RWPE2 (cell line): ENCODE data around the gene PRDM16.

Experiments
- ATAC-seq: fragments of 200-7000 bp; cut with Tn5 transposase; 3 replicates; pipeline ENCODE4 v1.9.1; 2021; ENCODE audit warnings: low read depth
- DNase-seq: peaks from one replicate; pipeline ENCODE4 v3.0.0-alpha.2; 2020; ENCODE audit warnings: low spot score
- H3K27ac ChIP-seq: fragments of 450-650 bp; 2 replicates; pipeline ENCODE4 v1.5.1; 2017; ENCODE audit warnings: mild to moderate bottlenecking; ENCODE audit not compliant: poor library complexity, severe bottlenecking
- H3K27me3 ChIP-seq: fragments of 250-450 bp; sonication (Bioruptor Pico); 2 replicates; pipeline ENCODE4 v1.5.1; 2021; ENCODE audit warnings: mild to moderate bottlenecking, moderate library complexity; ENCODE audit not compliant: insufficient read depth, poor library complexity, severe bottlenecking
- H3K36me3 ChIP-seq: fragments of 250-450 bp; sonication (Bioruptor Pico); 2 replicates; pipeline ENCODE4 v1.5.1; 2020; ENCODE audit warnings: low read depth, mild to moderate bottlenecking, moderate library complexity
- H3K4me1 ChIP-seq: fragments of 250-450 bp; sonication (Bioruptor Pico); 2 replicates; pipeline ENCODE4 v1.5.1; 2021; ENCODE audit warnings: mild to moderate bottlenecking, moderate library complexity; ENCODE audit not compliant: insufficient read depth, poor library complexity, severe bottlenecking
- H3K4me3 ChIP-seq: fragments of 250-450 bp; sonication (Bioruptor Pico); 2 replicates; pipeline ENCODE4 v1.5.1; 2021; ENCODE audit warnings: mild to moderate bottlenecking, moderate library complexity; ENCODE audit not compliant: severe bottlenecking
- H3K9me3 ChIP-seq: fragments of 250-450 bp; sonication (Bioruptor Pico); 2 replicates; pipeline ENCODE4 v1.5.1; 2021; ENCODE audit warnings: mild to moderate bottlenecking, moderate library complexity; ENCODE audit not compliant: severe bottlenecking
- TF ChIP-seq, protein P1 (sequence below): fragments of 450-650 bp; IDR thresholded peaks from one replicate; pipeline ENCODE4 v1.5.1; 2017; ENCODE audit warnings: mild to moderate bottlenecking, moderate library complexity; ENCODE audit not compliant: poor library complexity, severe bottlenecking

Gene PRDM16

GRCh38 chr1:3064901-3065300 lies 4.1 kb upstream of the PRDM16 start:
- no peaks in the 10 kb centered on the region for H3K36me3 ChIP-seq
- no peaks in the 10 kb centered on the region for H3K9me3 ChIP-seq
- peaks cover 78% of the 10 kb centered on the region for H3K27me3 ChIP-seq
- ATAC-seq (no peak), DNase-seq (peak; percentile 19)
- no peak overlapping the region for H3K27ac ChIP-seq
- no peak overlapping the region for H3K4me3 ChIP-seq
- TF ChIP-seq, protein P1, sequence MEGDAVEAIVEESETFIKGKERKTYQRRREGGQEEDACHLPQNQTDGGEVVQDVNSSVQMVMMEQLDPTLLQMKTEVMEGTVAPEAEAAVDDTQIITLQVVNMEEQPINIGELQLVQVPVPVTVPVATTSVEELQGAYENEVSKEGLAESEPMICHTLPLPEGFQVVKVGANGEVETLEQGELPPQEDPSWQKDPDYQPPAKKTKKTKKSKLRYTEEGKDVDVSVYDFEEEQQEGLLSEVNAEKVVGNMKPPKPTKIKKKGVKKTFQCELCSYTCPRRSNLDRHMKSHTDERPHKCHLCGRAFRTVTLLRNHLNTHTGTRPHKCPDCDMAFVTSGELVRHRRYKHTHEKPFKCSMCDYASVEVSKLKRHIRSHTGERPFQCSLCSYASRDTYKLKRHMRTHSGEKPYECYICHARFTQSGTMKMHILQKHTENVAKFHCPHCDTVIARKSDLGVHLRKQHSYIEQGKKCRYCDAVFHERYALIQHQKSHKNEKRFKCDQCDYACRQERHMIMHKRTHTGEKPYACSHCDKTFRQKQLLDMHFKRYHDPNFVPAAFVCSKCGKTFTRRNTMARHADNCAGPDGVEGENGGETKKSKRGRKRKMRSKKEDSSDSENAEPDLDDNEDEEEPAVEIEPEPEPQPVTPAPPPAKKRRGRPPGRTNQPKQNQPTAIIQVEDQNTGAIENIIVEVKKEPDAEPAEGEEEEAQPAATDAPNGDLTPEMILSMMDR = no peak
- no peaks in the 10 kb centered on the region for H3K4me1 ChIP-seq

DNA sequence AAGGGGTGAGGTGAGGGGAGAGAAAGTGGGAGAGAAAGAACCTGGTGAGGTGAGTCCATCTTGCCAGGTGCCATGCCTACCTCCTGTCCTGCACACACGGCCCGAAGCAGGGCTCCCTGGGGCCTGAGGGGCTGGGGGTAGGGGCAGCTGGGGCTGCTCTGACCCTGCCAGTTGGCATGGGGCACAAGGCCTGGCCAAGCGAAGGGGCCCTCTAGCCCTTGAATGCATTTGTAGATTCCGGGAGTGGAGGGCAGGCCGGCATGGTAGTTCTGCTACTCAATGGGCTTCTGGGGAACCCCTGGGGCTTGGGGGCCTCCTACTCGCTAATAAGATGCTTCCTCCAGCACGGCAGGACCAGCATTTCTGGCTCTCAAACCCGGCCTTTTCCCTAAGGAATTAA lies 3.6 kb upstream of the PRDM16 start:
- no peak overlapping the region for H3K27ac ChIP-seq
- H3K4me3 ChIP-seq = no peak overlapping the region
- peaks cover 78% of the 10 kb centered on the region for H3K27me3 ChIP-seq
- H3K9me3 ChIP-seq = no peaks in the 10 kb centered on the region
- DNase-seq (peak; percentile 49), ATAC-seq (no peak)
- no peaks in the 10 kb centered on the region for H3K36me3 ChIP-seq
- TF ChIP-seq, protein P1 = no peak
- H3K4me1 ChIP-seq = no peaks in the 10 kb centered on the region

DNA sequence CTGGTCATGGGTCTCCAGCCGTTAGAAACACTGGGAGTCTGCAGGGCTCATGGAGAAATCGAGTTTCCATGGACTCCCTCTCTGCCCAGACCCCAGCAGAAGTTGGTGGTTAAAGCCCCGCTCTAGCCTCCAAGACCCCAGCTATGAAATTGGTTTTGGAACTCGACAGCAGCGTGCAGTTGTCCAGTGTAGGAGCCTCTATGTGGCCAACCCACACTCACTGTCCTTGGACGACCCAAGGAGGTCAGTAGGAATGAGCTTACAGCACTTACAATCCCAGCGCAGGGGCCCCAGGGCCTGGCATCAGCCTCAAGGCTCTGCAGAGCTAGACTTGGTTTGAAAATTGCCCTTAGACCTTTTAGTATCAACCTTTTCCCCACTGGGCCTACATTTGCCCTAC lies 3.2 kb upstream of the PRDM16 start:
- H3K36me3 ChIP-seq = no peaks in the 10 kb centered on the region
- no peak overlapping the region for H3K4me3 ChIP-seq
- TF ChIP-seq, protein P1 = no peak
- peaks cover 81% of the 10 kb centered on the region for H3K27me3 ChIP-seq
- H3K27ac ChIP-seq = no peak overlapping the region
- ATAC-seq (no peak), DNase-seq (peak; percentile 28)
- no peaks in the 10 kb centered on the region for H3K9me3 ChIP-seq
- H3K4me1 ChIP-seq = no peaks in the 10 kb centered on the region

DNA sequence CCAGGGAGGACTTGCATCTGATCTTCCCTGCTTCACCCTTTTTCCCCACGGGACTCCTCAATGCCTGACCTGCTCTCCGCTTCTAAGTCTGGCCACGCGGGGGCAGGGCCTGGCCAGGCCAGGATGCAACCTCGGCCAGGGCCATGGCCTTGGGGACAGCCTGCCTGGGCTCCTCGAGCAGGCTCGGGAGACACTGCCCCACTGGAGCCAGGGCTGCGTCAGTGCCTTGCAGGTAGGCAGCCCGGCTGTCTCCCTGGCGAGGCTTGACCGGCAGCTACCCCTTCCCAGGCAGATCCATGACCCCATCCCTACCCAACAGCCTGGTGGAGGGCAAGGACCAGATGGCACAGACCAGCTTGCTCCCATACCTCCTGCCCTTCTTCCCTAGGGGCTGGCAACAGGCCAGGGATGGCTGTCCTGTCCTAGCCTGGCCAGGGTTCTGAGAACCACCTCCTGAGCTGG lies 2.7 kb upstream of the PRDM16 start:
- H3K4me3 ChIP-seq = no peak overlapping the region
- ATAC-seq (no peak), DNase-seq (peak; percentile 51)
- TF ChIP-seq, protein P1 = no peak
- H3K36me3 ChIP-seq = no peaks in the 10 kb centered on the region
- peaks cover 84% of the 10 kb centered on the region for H3K27me3 ChIP-seq
- H3K9me3 ChIP-seq = no peaks in the 10 kb centered on the region
- no peaks in the 10 kb centered on the region for H3K4me1 ChIP-seq
- H3K27ac ChIP-seq = no peak overlapping the region

GRCh38 chr1:3066826-3067225 lies 2.2 kb upstream of the PRDM16 start:
- DNase-seq (peak; percentile 47), ATAC-seq (no peak)
- Histone ChIP-seq H3K4me1 (no peaks in the 10 kb centered on the region), H3K27me3 (peaks cover 86% of the 10 kb centered on the region), H3K27ac (no peak overlapping the region), H3K4me3 (no peak overlapping the region), H3K9me3 (no peaks in the 10 kb centered on the region), H3K36me3 (no peaks in the 10 kb centered on the region)
- TF ChIP-seq, protein P1 = no peak
